Body of pancreas (tissue), 4 donors: ENCODE results near the gene CAMK2D. TPM values are rescaled to one million over a fixed set of nuclear protein-coding genes. Genes with fewer than 3 reads are reported as not detected.

Experiments used
- ATAC-seq: fragments of 150-250 bp; one replicate; pipeline ENCODE4 v1.9.1; 2016
- DNase-seq, 4 donors: peaks; one replicate each; pipeline ENCODE4 v3.0.0-alpha.2; 2019
- H3K27ac ChIP-seq, 4 donors: fragments of 200-600 bp; sonication (generic); 1 replicate in 3 of 4; 2 replicates in 1 of 4; pipeline versions ENCODE4 v1.5.1 to v1.6.1; 2016 to 2019; ENCODE audit warnings: mild to moderate bottlenecking in 1 of 4, mixed read lengths in 1 of 4, moderate library complexity in 1 of 4
- H3K27me3 ChIP-seq, 2 donors: fragments of 200-600 bp; sonication (generic); one replicate each; pipeline ENCODE4 v1.6.0; 2016; ENCODE audit warnings: mild to moderate bottlenecking in 1 of 2
- H3K36me3 ChIP-seq, 2 donors: fragments of 200-600 bp; sonication (generic); replicated peaks in 1 of 2; 2 replicates each; pipeline ENCODE4 v1.5.1; 2016; ENCODE audit warnings: low read depth in 2 of 2; ENCODE audit not compliant: insufficient read depth in 1 of 2
- H3K4me1 ChIP-seq: fragments of 200-600 bp; sonication (generic); one replicate; pipeline ENCODE4 v1.6.0; 2016
- H3K4me3 ChIP-seq, 2 donors: fragments of 200-600 bp; sonication (generic); 1 replicate in 1 of 2; 2 replicates in 1 of 2; pipeline ENCODE4 v1.5.1; 2016 to 2019
- H3K9me3 ChIP-seq, 3 donors: fragments of 200-600 bp; sonication (generic); 1 replicate in 2 of 3; 2 replicates in 1 of 3; pipeline ENCODE4 v1.5.1; 2016
- CTCF ChIP-seq, 7 experiments: fragments of 450-650 bp in 4 of 7; fragments of 200-600 bp in 3 of 7; sonication (generic) in 3 of 7; IDR thresholded peaks; one replicate each; pipeline ENCODE4 v1.5.1; 2016 to 2019; ENCODE audit warnings: antibody characterized with exemption in 7 of 7
- POLR2A ChIP-seq, 3 donors: fragments of 450-650 bp; IDR thresholded peaks; one replicate each; pipeline ENCODE4 v1.6.1; 2016; ENCODE audit warnings: antibody characterized with exemption in 3 of 3, mild to moderate bottlenecking in 2 of 3
- WGBS, 2 donors: methylation state at CpG; one replicate each; pipeline ENCODE4 v1.1.5; 2017; 5-methylcytosine and 5-hydroxymethylcytosine counted together
- intact Hi-C: fragments of 100-400 bp; cut with DNase I; formaldehyde crosslinking; loops from one replicate; pipeline ENCODE4 v1.15.1; 2023
- total RNA-seq, 2 donors: library from RNA; depleted of rRNA; stranded (reverse); fragments of >200 nt; gene quantifications; one replicate each; pipeline ENCODE4 v1.1.0, GENCODE V29; 2016

CAMK2D gene
- total RNA-seq, 2 donors from 2014 or later: 25.7 to 29.3 TPM

GRCh38 chr4:113586072-113586471 is 175.5 kb downstream of the CAMK2D start:
- Histone ChIP-seq H3K4me3 (no peak overlapping the region), H3K36me3 (no peaks in the 10 kb centered on the region), H3K9me3 (no peaks in the 10 kb centered on the region), H3K4me1 (peaks cover 7% of the 10 kb centered on the region), H3K27ac (no peak overlapping the region), H3K27me3 (no peaks in the 10 kb centered on the region)
- TF ChIP-seq POLR2A (IDR thresholded peaks at IDR 0.05) (no peak), CTCF (IDR thresholded peaks at IDR 0.05) (no peak)
- intact Hi-C loops: no loop called here
- DNase-seq (no peak), ATAC-seq (no peak)

GRCh38 chr4:113584407-113585150 is 177.0 kb downstream of the CAMK2D start:
- Histone ChIP-seq H3K4me3 (no peak overlapping the region), H3K27ac (peak overlapping the region in 2 of 4 donors; percentile 8 to 21), H3K9me3 (no peaks in the 10 kb centered on the region), H3K36me3 (no peaks in the 10 kb centered on the region), H3K27me3 (no peaks in the 10 kb centered on the region), H3K4me1 (peaks cover 7% of the 10 kb centered on the region)
- TF ChIP-seq CTCF (IDR thresholded peaks at IDR 0.05) (no peak), POLR2A (IDR thresholded peaks at IDR 0.05) (no peak)
- no peak for DNase-seq
- 64 to 71% methylated on average over 4 of the region's 4 CpGs for WGBS, 2 donors
- intact Hi-C loops: no loop called here
- no peak for ATAC-seq

- TF ChIP-seq POLR2A (IDR thresholded peaks at IDR 0.05) (no peak), CTCF (IDR thresholded peaks at IDR 0.05) (no peak)
- intact Hi-C loops: no loop called here
- H3K4me3 ChIP-seq: no peak overlapping the region
- no peaks in the 10 kb centered on the region for H3K36me3 ChIP-seq
- DNase-seq (no peak), ATAC-seq (no peak)
- 71 to 82% methylated on average over 4 of the region's 4 CpGs for WGBS, 2 donors
- no peaks in the 10 kb centered on the region for H3K9me3 ChIP-seq
- peaks cover 7% of the 10 kb centered on the region for H3K4me1 ChIP-seq
- H3K27ac ChIP-seq: no peak overlapping the region
- H3K27me3 ChIP-seq: no peaks in the 10 kb centered on the region
Measured at GRCh38 chr4:113582737-113583136, 178.8 kb downstream of the CAMK2D start.

GRCh38 chr4:113579360-113579759 is 182.2 kb downstream of the CAMK2D start:
- WGBS, 2 donors: 93 to 96% methylated on average over 1 of the region's 1 CpG
- Histone ChIP-seq H3K9me3 (no peaks in the 10 kb centered on the region), H3K4me1 (peaks cover 16% of the 10 kb centered on the region), H3K27me3 (no peaks in the 10 kb centered on the region), H3K27ac (no peak overlapping the region), H3K4me3 (no peak overlapping the region), H3K36me3 (no peaks in the 10 kb centered on the region)
- no peak for TF ChIP-seq CTCF (IDR thresholded peaks at IDR 0.05)
- no peak for TF ChIP-seq POLR2A (IDR thresholded peaks at IDR 0.05)
- intact Hi-C loops: no loop called here
- no peak for ATAC-seq
- DNase-seq: no peak
